GM20431 (cell line): ENCODE results near the gene TMEM100.
"Not testable (repeated sequence)": the region's sequence is repeated elsewhere in the genome, so short reads cannot be mapped to it uniquely, and the experiment has no call there.

Source experiments
- in situ Hi-C: fragments of 300-500 bp; cut with MseI, MboI; formaldehyde crosslinking; loops from one replicate; pipeline ENCODE4 v1.15.0; 2020; ENCODE audit warnings: low sequenced_read_pairs; ENCODE audit not compliant: unreplicated experiment

The TMEM100 gene

DNA sequence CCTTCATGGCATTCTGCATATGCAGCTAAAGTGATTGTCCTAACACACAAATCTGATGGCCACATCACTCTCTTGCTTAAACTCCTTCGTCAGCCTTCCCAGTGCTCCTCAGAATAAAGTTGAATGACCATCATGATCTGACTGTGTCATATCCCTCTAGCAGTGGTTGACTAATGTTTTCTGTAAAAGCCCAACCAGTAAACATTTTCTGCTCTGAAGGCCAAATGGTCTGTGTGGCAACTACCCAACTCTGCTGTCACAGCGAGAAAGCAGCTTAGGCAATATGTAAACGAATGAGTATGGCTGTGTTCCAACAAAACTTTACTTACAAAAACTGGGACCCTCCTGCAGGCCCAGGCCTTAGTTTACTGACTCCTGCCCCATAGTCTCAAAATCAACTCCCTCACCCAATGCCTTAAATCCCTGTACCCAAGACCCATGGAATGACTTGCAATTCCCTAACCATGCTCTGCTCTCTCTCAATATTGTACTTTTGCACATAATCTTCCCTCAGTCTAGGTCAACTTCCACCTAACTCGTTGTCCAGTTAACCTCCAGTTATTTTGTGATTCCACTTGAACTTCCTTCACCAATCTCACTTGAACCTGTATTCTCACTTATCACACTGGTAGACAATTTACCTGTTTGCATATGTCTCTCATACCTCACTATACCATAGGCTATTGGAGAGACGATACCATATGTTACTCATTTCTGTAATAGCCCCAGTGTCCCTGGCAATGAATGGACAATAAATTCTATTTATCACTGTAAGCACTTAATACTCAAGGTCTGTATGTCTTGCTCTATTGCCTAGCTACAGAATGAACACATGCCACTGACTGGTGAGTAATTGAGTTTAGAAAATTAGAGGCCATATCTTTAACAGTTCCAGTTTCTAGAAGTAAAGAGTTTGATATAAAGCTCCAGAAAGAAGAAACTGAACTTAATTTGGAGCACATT lies 29.1 kb downstream of the TMEM100 start:
- in situ Hi-C loops = no loop called here

DNA sequence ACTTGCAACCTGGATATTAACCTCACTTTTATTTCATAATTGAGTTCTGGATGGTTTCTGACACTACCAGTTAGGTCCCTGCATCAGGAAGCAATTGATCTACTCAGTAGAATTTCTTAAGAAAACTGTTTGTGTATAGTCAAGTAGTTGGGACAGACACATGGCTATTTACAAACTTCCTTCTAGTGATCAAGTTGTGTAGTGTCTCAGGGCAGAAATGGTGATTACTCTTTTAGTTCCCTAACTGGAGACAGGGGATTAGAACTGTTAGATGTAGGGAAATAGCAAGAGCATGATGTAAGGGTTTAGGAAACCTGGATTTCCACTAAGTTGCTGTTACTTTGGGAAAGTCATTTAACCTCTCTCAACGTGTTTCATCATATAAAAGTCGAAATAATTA lies 30.4 kb downstream of the TMEM100 start:
- in situ Hi-C loops = no loop called here

DNA sequence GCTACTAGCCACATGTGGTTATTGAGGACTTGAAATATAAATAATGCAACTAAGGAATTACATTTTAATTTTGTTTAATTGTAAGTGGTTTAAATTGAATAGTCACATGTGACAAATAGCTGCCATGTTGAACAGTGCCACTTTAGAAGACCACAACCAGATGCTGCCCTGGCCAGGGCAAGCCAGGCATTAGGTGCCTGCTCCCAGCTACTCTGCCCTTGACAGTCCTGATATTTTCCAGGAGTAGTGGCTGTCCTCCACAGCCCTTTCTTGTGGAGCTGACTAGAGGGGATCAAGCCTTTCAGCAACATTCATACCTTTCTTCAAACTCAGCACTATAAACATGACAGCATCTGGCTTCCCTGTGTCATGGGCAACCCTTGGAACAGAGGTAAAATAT lies 31.0 kb downstream of the TMEM100 start:
- in situ Hi-C loops = no loop called here

DNA sequence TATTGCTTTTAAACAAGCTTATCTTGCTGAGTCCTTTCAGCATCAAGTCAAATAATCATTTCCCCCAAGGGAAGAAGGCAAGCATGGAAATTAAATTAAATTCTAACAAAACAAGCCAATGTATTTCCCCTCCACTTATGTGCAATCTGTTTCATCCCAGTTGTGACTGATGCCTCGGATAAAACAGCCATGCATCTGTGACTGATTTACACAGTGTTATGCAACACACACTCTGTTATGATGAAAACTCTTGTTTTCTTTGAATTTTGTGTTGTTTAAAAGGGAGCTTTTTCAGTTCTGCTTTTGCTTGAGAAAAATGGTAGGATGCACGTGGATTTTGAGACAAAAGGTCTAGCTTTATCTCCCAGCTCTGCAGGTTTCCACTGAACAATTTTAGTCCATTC lies 32.6 kb downstream of the TMEM100 start:
- in situ Hi-C loops = no loop called here

DNA sequence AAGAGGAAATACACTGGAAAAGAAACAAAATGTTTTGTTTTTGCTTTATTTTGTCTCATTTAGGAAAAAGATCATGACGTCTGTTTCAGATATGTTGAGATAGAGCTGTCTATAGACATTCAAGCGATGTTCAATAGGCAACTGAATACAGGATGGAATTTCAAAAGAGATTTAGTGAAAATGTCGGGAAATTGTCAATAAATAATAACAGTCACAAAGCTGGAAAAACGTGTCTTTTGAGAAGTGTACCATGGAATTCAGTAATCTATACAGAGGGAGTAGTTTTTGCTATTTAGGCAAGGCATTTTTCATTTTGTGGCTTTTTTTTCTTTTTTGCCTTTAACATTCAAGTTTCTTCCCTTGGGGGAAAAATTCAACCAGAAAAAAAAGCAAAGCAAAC lies 33.0 kb downstream of the TMEM100 start:
- in situ Hi-C loops = no loop called here

DNA sequence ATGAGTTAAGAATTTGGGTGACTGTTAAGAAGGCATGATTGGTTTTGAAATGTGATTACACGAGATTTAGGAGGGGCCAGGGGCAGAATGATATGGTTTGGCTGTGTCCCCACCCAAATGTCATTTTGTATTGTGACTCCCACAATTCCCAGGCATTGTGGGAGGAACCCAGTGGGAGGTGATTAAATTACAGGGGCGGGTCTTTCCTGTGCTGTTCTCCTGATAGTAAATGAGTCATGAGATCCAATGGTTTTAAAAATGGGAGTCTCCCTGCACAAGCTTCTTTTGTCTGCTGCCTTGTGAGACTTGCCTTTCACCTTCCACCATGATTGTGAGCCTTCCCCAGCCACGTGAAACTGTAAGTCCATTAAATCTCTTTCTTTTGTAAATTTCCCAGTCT lies 34.6 kb downstream of the TMEM100 start:
- in situ Hi-C loops = no loop called here

DNA sequence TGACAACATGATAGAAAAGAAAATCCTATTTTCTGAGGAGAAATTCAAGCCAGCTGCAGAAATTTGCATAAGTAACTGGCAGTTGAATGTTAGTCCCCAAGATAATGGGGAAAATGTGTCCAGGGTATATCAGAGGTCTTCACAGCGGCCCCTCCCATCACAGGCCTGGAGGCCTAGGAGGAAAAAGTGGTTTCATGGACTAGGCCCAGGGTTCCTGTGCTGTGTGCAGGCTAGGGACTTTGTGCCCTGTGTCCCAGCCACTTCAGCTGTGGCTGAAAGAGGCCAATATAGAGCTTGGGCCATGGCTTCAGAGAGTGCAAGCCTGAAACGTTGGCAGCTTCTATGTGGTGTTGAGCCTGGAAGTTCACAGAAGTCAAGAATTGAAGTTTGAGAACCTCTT lies 35.6 kb downstream of the TMEM100 start:
- in situ Hi-C loops = no loop called here

DNA sequence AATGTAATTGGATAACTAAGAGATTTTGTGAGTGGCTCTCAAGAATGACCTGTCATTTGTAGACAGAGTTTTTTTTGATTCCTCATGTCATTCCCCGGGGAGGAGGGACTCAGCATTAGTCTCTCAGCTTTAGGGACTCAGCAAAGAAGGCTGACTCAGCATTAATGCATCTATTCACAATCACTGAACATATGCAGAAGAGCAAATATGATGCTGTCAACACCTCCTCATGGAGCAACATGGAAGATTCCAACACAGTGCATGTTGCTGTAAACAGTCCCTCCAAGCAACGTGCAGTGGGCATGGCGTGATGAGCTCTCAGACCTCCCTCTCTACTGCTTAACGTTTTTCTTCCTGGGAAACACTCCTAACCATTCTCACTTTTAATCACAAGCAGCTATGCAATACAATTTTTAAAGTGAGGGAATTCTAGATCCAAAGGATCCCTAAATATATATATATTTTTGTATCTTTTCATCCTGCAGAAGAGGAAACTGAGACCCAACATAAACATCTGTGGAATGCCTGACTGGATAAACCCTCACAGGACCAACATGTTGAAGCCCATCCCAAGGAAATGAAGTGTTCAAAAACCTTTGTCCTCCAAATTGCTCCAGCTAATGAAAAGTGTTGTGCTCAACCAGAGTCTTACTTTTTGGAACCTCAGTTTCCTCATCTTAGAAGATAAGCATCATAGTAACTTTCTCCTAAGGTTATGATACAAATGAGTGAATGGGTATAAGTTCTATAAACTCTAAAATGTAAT lies 38.9 kb downstream of the TMEM100 start:
- in situ Hi-C loops = no loop called here

DNA sequence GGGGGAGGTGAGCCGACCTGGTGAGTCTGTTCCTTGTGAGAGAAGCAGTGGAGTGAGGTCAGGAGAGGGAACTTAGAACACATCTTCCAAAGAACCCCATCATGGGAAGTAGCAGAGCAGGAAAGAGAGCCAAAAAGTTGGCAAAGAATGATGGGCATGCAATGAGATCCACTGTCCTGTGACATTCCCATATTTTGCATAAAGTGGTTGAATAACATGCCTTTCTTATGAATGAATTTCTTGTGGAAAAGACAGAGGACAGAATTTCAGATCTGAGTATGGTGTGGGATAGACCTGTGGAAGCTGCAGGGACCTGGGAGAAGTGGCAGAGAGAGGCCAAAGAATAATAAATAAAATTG lies 41.3 kb downstream of the TMEM100 start:
- in situ Hi-C loops = no loop called here

DNA sequence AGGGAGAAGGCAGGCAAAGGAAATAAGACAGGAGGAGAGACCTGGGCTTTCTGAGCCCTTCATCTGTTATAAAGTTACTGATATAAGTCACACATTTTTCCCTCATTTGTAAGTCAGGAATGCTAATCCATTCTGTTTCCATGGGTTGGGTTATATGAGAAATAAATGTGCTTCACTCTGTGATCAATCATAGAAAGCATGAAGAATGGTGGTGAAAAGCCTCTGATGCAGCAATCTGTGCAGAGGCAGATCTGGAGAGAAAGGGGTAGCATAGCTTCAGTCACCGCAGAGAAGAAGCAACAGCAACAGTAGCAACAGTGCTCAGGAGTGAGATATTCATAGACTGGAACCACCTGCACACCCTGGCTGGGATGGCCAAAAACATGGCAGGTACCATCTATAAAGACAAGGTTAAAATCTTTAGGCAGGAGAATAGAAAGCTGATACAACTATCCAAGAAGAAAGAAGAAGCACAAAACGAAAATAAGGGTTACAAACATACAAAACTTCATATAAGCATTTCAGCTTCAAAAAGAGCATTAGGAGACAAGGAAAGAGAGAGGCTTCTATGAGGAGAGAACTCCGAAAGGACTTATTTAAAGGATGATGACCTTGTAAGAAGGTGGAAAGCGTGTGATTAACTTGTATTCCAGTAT lies 41.9 kb downstream of the TMEM100 start:
- in situ Hi-C loops = no loop called here

DNA sequence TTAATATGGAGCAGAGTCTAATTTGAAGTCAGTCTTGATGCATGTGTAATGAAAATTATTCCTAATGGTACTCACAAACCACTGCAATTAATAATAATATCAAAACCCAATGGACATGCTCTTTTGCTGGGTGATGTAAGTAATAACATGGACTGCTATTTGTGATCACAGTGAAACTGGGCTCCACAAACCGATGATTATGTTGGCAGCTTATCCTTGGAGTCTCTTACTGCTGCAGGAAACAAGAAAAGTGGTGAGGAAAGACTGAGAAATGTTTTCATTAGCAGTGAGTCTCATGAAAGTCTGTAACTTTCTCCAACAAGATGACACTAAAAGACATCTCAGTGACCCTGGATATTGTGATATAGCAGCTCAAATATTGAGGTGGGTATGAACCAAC lies 45.2 kb downstream of the TMEM100 start:
- in situ Hi-C loops = no loop called here

DNA sequence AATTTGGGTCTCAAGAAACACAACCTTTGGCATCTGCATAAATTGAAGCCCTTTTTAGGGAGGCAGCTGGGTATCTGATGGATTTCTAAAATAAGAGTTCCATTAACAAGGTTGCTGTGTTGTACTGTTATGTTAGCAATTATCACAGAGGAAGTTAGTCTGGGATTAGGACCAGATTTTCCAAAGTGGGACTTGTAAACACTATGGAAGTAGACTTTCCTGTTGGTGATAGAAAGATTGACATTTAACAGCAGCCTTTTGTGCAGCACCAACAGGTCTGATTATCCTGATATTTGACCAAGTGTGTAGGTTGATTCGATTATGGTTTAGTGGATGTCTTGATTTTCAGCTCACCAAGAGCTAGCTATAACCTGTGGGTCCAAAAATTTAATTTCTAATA lies 46.4 kb downstream of the TMEM100 start:
- in situ Hi-C loops = no loop called here

DNA sequence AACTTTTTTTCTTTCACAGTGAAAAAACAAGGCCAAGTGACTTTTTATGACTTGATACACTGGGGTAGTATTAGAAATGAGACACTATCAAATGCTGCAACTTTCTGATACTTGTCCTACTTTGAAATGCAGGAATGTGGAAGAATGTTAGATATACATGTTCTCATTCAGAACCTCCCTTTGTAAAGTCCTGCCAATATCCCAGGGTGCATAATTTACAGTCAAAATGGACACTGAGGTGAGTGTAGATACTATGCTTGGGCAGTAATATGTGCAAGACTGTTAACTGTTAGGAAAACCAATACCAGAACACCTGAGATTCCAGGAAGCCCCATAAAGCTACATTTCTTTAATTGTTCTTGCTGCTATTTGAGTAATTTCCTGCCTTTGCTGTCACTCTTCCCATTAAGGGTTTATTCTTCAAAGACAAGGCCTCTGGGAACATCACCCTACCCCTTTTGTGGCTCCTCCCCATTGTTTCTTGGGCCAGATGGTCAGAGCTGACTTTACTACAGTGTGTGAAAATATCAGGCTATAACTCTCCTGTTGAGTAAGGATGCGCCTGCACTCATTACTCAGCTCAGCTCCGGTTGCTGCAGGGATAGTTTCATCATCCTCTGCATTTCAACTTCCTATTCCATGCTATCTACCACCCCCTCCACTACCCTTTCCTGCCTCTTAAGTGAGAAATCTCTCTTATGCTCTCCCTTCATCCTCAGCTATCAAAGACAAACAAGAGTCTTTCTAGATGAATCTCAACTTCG lies 48.7 kb downstream of the TMEM100 start:
- in situ Hi-C loops = no loop called here

DNA sequence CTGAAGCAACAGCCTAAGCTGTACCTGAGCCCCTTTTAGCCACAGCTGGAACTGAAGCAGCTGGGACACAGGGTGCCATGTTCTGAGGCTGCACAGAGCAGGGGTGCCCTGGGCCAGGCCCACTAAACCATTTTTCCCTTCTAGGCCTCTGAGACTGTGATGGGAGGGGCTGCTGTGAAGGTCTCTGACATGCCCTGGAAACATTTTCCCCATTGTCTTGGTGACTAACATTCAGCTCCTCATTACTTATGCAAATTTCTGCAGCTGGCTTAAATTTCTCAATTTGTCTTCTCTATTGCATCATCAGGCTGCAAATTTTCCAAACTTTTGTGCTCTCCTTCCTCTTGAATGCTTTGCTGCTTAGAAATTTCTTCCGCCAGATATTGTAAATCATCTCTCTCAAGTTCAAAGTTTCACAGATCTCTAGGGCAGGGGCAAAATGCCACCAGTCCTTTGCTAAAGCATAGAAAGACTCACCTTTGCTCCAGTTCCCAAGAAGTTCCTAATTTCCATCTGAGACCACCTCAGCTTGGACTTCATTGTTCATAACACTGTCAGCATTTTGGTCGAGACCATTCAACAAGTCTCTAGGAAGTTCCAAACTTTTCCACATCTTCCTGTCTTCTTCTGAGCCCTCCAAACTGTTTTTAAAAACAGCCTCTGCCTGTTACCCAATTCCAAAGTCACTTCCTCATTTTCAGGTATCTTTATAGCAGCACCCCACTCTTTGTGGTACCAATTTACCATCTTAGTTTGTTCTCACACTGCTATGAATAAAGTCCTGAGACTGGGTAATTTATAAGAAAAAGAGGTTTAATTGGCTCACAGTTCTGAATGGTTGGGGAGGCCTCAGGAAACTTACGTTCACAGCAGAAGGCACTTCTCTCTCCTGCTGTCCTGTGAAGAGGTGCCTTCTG lies 49.8 kb downstream of the TMEM100 start:
- in situ Hi-C loops = no loop called here

DNA sequence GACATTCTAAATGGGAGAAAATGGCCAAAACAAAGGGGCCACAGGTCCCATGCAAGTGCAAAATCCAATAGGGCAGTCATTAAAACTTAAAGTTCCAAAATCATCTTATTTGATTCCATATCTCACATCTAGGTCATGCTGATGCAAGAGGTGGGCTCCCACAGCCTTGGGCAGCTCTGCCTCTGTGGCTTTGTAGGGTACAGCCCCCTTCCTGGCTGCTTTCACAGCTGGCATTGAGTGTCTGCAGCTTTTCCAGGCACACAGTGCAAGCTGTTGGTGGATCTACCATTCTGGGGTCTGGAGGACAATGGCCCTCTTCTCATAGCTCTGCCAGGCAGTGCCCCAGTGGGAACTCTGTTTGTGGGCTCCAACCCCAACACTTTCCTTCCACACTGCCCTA lies 50.7 kb downstream of the TMEM100 start:
- in situ Hi-C loops = not testable (repeated sequence)
